Hematopoietic multipotent progenitor cell treated with erythropoietin and hydrocortisone succinate and interleukin-3 and kit ligand, for 8 days (in vitro differentiated cells): ENCODE results near the gene MEG3.

ENCODE experiments used
- DNase-seq: peaks from one replicate; pipeline ENCODE4 v3.0.0-alpha.2; 2015

The MEG3 gene

GRCh38 chr14:100882991-100883788 is 57.3 kb downstream of the MEG3 start:
- no peak for DNase-seq

GRCh38 chr14:100883789-100884101 is 57.8 kb downstream of the MEG3 start:
- no peak for DNase-seq

- DNase-seq: no peak
These were observed 58.5 kb downstream of the MEG3 start for GRCh38 chr14:100884456-100884855.

GRCh38 chr14:100885196-100885595 is 59.3 kb downstream of the MEG3 start:
- DNase-seq: no peak

GRCh38 chr14:100885617-100886016 is 59.7 kb downstream of the MEG3 start:
- DNase-seq: no peak

GRCh38 chr14:100887728-100888335 is 61.9 kb downstream of the MEG3 start:
- DNase-seq: no peak

- no peak for DNase-seq
These were observed 62.9 kb downstream of the MEG3 start for GRCh38 chr14:100888789-100889315.

GRCh38 chr14:100889641-100890040 is 63.7 kb downstream of the MEG3 start:
- DNase-seq: no peak

GRCh38 chr14:100890061-100890850 is 64.3 kb downstream of the MEG3 start:
- DNase-seq: no peak

GRCh38 chr14:100891051-100891450 is 65.1 kb downstream of the MEG3 start:
- DNase-seq: no peak

- no peak for DNase-seq
These were observed 65.9 kb downstream of the MEG3 start for GRCh38 chr14:100891501-100892445.

- no peak for DNase-seq
These were observed 66.7 kb downstream of the MEG3 start for GRCh38 chr14:100892496-100893227.

- no peak for DNase-seq
These were observed 67.3 kb downstream of the MEG3 start for GRCh38 chr14:100893228-100893601.

GRCh38 chr14:100893760-100894159 is 67.8 kb downstream of the MEG3 start:
- DNase-seq: no peak

- DNase-seq: no peak
These were observed 68.5 kb downstream of the MEG3 start for GRCh38 chr14:100894416-100894815.

GRCh38 chr14:100895411-100895810 is 69.5 kb downstream of the MEG3 start:
- no peak for DNase-seq

GRCh38 chr14:100896369-100897060 is 70.6 kb downstream of the MEG3 start:
- DNase-seq: no peak

- no peak for DNase-seq
These were observed 72.5 kb downstream of the MEG3 start for GRCh38 chr14:100898465-100898864.

GRCh38 chr14:100898935-100899883 is 73.3 kb downstream of the MEG3 start:
- peak; percentile 11 for DNase-seq
